Measurements from ENCODE around the gene ABHD8.

- no peak for TF ChIP-seq GATA3 (IDR thresholded peaks at IDR 0.05; ENCODE audit: low read depth, low read length)
- no peak for TF ChIP-seq GATA2 (IDR thresholded peaks at IDR 0.05; ENCODE audit: low read depth, low read length)
Observed at GRCh38 chr19:17341845-17342244, 38.6 kb upstream of the ABHD8 start.

All from SH-SY5Y (cell line).